H1 (cell line): Measurements from ENCODE around the gene CAPN11. TPM values are rescaled to one million over a fixed set of nuclear protein-coding genes. Genes with fewer than 3 reads are reported as not detected.

Source experiments
- CTCF ChIA-PET: fragments of 300-600 bp; sonication (Branson Sonifier 250); formaldehyde crosslinking; loops from one replicate; lab custom pipeline; 2021; ENCODE audit not compliant: partially characterized antibody; lab: Charles Lee
- POLR2A ChIA-PET: fragments of 300-600 bp; sonication (Branson Sonifier 250); formaldehyde crosslinking; loops from one replicate; lab custom pipeline; 2021; ENCODE audit warnings: inconsistent platforms; ENCODE audit not compliant: partially characterized antibody; lab: Charles Lee
- DNase-seq, 2 experiments: peaks; one replicate each; pipeline versions ENCODE4 v3.0.0 to v3.0.0-alpha.2; 2010 to 2022; ENCODE audit warnings: low spot score in 2 of 2, low read depth in 1 of 2, mixed read lengths in 1 of 2
- FAIRE-seq: peaks from 2 replicates; lab custom pipeline; 2011; peaks lifted over from hg19 to GRCh38; lab: Jason Lieb, UNC
- H2AFZ ChIP-seq: 2 replicates; pipeline ENCODE4 v1.8.1; 2012; ENCODE audit warnings: low read length, inconsistent platforms
- H2AK5ac ChIP-seq: 2 replicates; pipeline ENCODE4 v1.6.1; 2013; ENCODE audit warnings: low read depth, low read length
- H2BK120ac ChIP-seq: replicated peaks from 2 replicates; pipeline ENCODE3; 2013; ENCODE audit warnings: low read depth, low read length, inconsistent platforms
- H2BK12ac ChIP-seq: 2 replicates; pipeline ENCODE4 v1.6.1; 2013; ENCODE audit warnings: low read depth, low read length
- H2BK15ac ChIP-seq: 2 replicates; pipeline ENCODE4 v1.6.1; 2013; ENCODE audit warnings: low read length
- H2BK20ac ChIP-seq: 2 replicates; pipeline ENCODE4 v1.6.1; 2013; ENCODE audit warnings: low read length
- H2BK5ac ChIP-seq: 2 replicates; pipeline ENCODE4 v1.6.1; 2013; ENCODE audit warnings: low read depth, low read length
- H3K14ac ChIP-seq: 2 replicates; pipeline ENCODE4 v1.6.1; 2013; ENCODE audit warnings: inconsistent platforms; ENCODE audit not compliant: insufficient read length
- H3K18ac ChIP-seq: 2 replicates; pipeline ENCODE4 v1.6.1; 2013; ENCODE audit warnings: low read length; ENCODE audit errors: extremely low read depth
- H3K23ac ChIP-seq: 2 replicates; pipeline ENCODE4 v1.6.1; 2013; ENCODE audit warnings: inconsistent platforms; ENCODE audit not compliant: insufficient read length
- H3K23me2 ChIP-seq: 2 replicates; pipeline ENCODE4 v1.6.1; 2013; ENCODE audit warnings: low read depth, low read length
- H3K27ac ChIP-seq: 2 replicates; pipeline ENCODE4 v1.6.1; 2011; ENCODE audit warnings: low read depth, low read length, inconsistent platforms
- H3K27me3 ChIP-seq, 4 experiments: replicated peaks in 1 of 4; 1 replicate in 1 of 4; 2 replicates in 3 of 4; pipeline versions ENCODE4 v1.6.1 to v1.8.1; 2011 to 2013; ENCODE audit warnings: low read length in 3 of 4, mild to moderate bottlenecking in 3 of 4, inconsistent platforms in 2 of 4, mixed read lengths in 2 of 4, moderate library complexity in 1 of 4; ENCODE audit not compliant: control insufficient read depth in 3 of 4, insufficient read depth in 3 of 4; ENCODE audit errors: extremely low read depth in 1 of 4
- H3K36me3 ChIP-seq, 4 experiments: 2 replicates each; pipeline versions ENCODE4 v1.6.1 to v1.8.1; 2011 to 2013; ENCODE audit warnings: mild to moderate bottlenecking in 4 of 4, low read length in 3 of 4, moderate library complexity in 2 of 4, control low read depth in 1 of 4, inconsistent platforms in 1 of 4; ENCODE audit not compliant: insufficient read depth in 4 of 4, control insufficient read depth in 2 of 4
- H3K4ac ChIP-seq: replicated peaks from 2 replicates; pipeline ENCODE3; 2013; ENCODE audit warnings: low read length, low read depth, mixed read lengths, inconsistent platforms; ENCODE audit not compliant: insufficient read length
- H3K4me1 ChIP-seq, 4 experiments: replicated peaks in 1 of 4; 1 replicate in 1 of 4; 2 replicates in 3 of 4; pipeline versions ENCODE4 v1.6.1 to v1.8.1; 2011 to 2013; ENCODE audit warnings: low read length in 3 of 4, inconsistent platforms in 2 of 4, mixed read lengths in 1 of 4; ENCODE audit not compliant: insufficient read depth in 4 of 4, control insufficient read depth in 3 of 4
- H3K4me2 ChIP-seq, 2 experiments: 2 replicates each; pipeline versions ENCODE4 v1.6.1 to v1.8.1; 2011 to 2013; ENCODE audit warnings: low read depth in 2 of 2, low read length in 2 of 2, control low read depth in 1 of 2, inconsistent platforms in 1 of 2, mild to moderate bottlenecking in 1 of 2; ENCODE audit not compliant: insufficient read depth in 1 of 2
- H3K4me3 ChIP-seq, 4 experiments: fragments of 200-600, 300-600 bp in 1 of 4; sonication (generic), shearing (Covaris generic), sonication (Bioruptor Twin) in 1 of 4; 2 replicates each; pipeline versions ENCODE4 v1.5.1 to v1.8.1; 2011 to 2016; ENCODE audit warnings: low read length in 4 of 4, low read depth in 3 of 4, control low read depth in 2 of 4, inconsistent platforms in 2 of 4, mild to moderate bottlenecking in 2 of 4, mixed read lengths in 1 of 4, moderate library complexity in 1 of 4; ENCODE audit not compliant: insufficient read depth in 2 of 4; ENCODE audit errors: extremely low read depth in 1 of 4
- H3K56ac ChIP-seq: replicated peaks from 2 replicates; pipeline ENCODE3; 2013; ENCODE audit warnings: low read depth, mild to moderate bottlenecking, mixed read lengths, low read length, inconsistent platforms; ENCODE audit not compliant: insufficient read length
- H3K79me1 ChIP-seq: 2 replicates; pipeline ENCODE4 v1.6.1; 2013; ENCODE audit warnings: low read depth, low read length, control low read depth
- H3K79me2 ChIP-seq, 2 experiments: 2 replicates each; pipeline versions ENCODE4 v1.6.1 to v1.8.1; 2012 to 2013; ENCODE audit warnings: low read length in 2 of 2, mild to moderate bottlenecking in 2 of 2, inconsistent platforms in 1 of 2; ENCODE audit not compliant: insufficient read depth in 2 of 2, control insufficient read depth in 1 of 2
- H3K9ac ChIP-seq, 4 experiments: replicated peaks in 1 of 4; 1 replicate in 1 of 4; 2 replicates in 3 of 4; pipeline versions ENCODE4 v1.6.1 to v1.8.1; 2011 to 2013; ENCODE audit warnings: low read depth in 3 of 4, low read length in 3 of 4, control low read depth in 2 of 4, mild to moderate bottlenecking in 2 of 4, moderate library complexity in 2 of 4, inconsistent platforms in 1 of 4; ENCODE audit errors: extremely low read depth in 1 of 4
- H3K9me3 ChIP-seq, 2 experiments: 2 replicates each; pipeline versions ENCODE4 v1.6.1 to v1.8.1; 2012 to 2013; ENCODE audit warnings: mild to moderate bottlenecking in 2 of 2, moderate library complexity in 2 of 2, control low read depth in 1 of 2, inconsistent platforms in 1 of 2, low read depth in 1 of 2, low read length in 1 of 2, mixed read lengths in 1 of 2; ENCODE audit not compliant: insufficient read depth in 2 of 2
- H4K20me1 ChIP-seq, 2 experiments: replicated peaks in 1 of 2; 2 replicates each; pipeline versions ENCODE3 to v1.8.1; 2011 to 2013; ENCODE audit warnings: inconsistent platforms in 2 of 2, low read length in 2 of 2, mild to moderate bottlenecking in 1 of 2; ENCODE audit not compliant: insufficient read depth in 2 of 2, control insufficient read depth in 1 of 2
- H4K5ac ChIP-seq: 2 replicates; pipeline ENCODE4 v1.6.1; 2013; ENCODE audit warnings: low read length, low read depth, mixed read lengths, inconsistent platforms; ENCODE audit not compliant: insufficient read length
- H4K8ac ChIP-seq: 2 replicates; pipeline ENCODE4 v1.8.0; 2013; ENCODE audit warnings: mild to moderate bottlenecking, moderate library complexity, low read length, inconsistent platforms; ENCODE audit not compliant: insufficient read depth; ENCODE audit errors: extremely low read depth
- H4K91ac ChIP-seq: replicated peaks from 2 replicates; pipeline ENCODE3; 2013; ENCODE audit warnings: low read length, mixed read lengths, inconsistent platforms; ENCODE audit not compliant: insufficient read length
- ASH2L ChIP-seq: fragments of 200-600, 300-600 bp; sonication (generic); IDR thresholded peaks from one replicate; pipeline ENCODE4 v1.7.1; 2017; ENCODE audit warnings: low read length
- CHD1 ChIP-seq: IDR thresholded peaks from 2 replicates; pipeline ENCODE4 v1.6.1; 2012; ENCODE audit warnings: low read depth, low read length, improper control_type of control experiment
- CTBP2 ChIP-seq: IDR thresholded peaks from 2 replicates; pipeline ENCODE4 v1.7.0; 2011; ENCODE audit warnings: borderline replicate concordance, mild to moderate bottlenecking, moderate library complexity, mixed read lengths, low read length; ENCODE audit not compliant: insufficient read depth, insufficient read length
- E2F6 ChIP-seq: IDR thresholded peaks from 2 replicates; pipeline ENCODE4 v1.6.1; 2012; ENCODE audit warnings: inconsistent platforms
- EZH2 ChIP-seq: fragments of 200-600 bp; sonication (generic); IDR thresholded peaks from 2 replicates; pipeline ENCODE4 v1.7.1; 2012; ENCODE audit warnings: low read depth, mild to moderate bottlenecking, moderate library complexity, low read length, inconsistent platforms; ENCODE audit not compliant: severe bottlenecking
- GABPA ChIP-seq: IDR thresholded peaks from 2 replicates; pipeline ENCODE4 v1.6.1; 2011; ENCODE audit warnings: mild to moderate bottlenecking, low read length, moderate library complexity, borderline replicate concordance; ENCODE audit not compliant: insufficient read depth
- KDM5A ChIP-seq: fragments of 200-600 bp; IDR thresholded peaks from 2 replicates; pipeline ENCODE4 v1.7.1; 2012; ENCODE audit warnings: mild to moderate bottlenecking, low read length, inconsistent platforms, mixed read lengths
- POLR2AphosphoS5 ChIP-seq: IDR thresholded peaks from 2 replicates; pipeline ENCODE4 v1.6.1; 2011; ENCODE audit warnings: low read depth, low read length
- SP2 ChIP-seq: IDR thresholded peaks from 2 replicates; pipeline ENCODE4 v1.6.1; 2012; ENCODE audit warnings: mild to moderate bottlenecking, low read length, inconsistent platforms
- SP4 ChIP-seq: IDR thresholded peaks from 2 replicates; pipeline ENCODE4 v1.6.1; 2012; ENCODE audit warnings: low read length, inconsistent platforms
- TBP ChIP-seq: IDR thresholded peaks from 2 replicates; pipeline ENCODE4 v1.6.1; 2011; ENCODE audit warnings: low read depth, low read length, improper control_type of control experiment
- USF2 ChIP-seq: IDR thresholded peaks from 2 replicates; pipeline ENCODE4 v1.6.1; 2011; ENCODE audit warnings: low read length, improper control_type of control experiment
- YY1 ChIP-seq: IDR thresholded peaks from 2 replicates; pipeline ENCODE4 v1.6.1; 2011; ENCODE audit warnings: low read depth, mild to moderate bottlenecking, low read length
- WGBS, 2 experiments: shearing (Covaris generic) in 1 of 2; methylation state at CpG; one replicate each; pipeline versions ENCODE4 v1.1.6 to v1.1.7; 2013 to 2015; ENCODE audit warnings: low lambda C conversion rate in 2 of 2, mixed read lengths in 2 of 2, inconsistent platforms in 1 of 2, low coverage in 1 of 2, missing lambda C conversion rate in 1 of 2; ENCODE audit not compliant: insufficient replicate concordance in 2 of 2, insufficient coverage in 1 of 2, insufficient read length in 1 of 2; ENCODE audit errors: extremely low coverage in 1 of 2, missing lambda C conversion rate in 1 of 2; 5-methylcytosine and 5-hydroxymethylcytosine counted together
- polyA plus RNA-seq, 7 experiments: library from polyadenylated mRNA; depleted of rRNA in 3 of 7; stranded (reverse) in 5 of 7; unstranded in 2 of 7; fragments of >200 nt in 5 of 7; fragments of 200-250 nt in 2 of 7; gene quantifications; 1 replicate in 5 of 7; 2 replicates in 1 of 7; 4 replicates in 1 of 7; pipeline versions ENCODE4 v1.2.1 to v1.2.3, GENCODE V29; 2011 to 2013; ENCODE audit warnings: missing spikeins in 2 of 7, mixed read lengths in 2 of 7
- total RNA-seq: library from RNA; stranded (reverse); fragmentation: NEBNext Ultra II Directional; extraction: Animal tissue kit (Norgen Biotek cat#: 25700); gene quantifications from 2 replicates; pipeline ENCODE4 v1.2.1, GENCODE V29; 2021

CAPN11 gene
- total and polyA plus RNA-seq, 2 of the 8 experiments (the other 6 are each of a cell fraction or from before 2014, with no cell fraction given): 0.95 to 0.97 TPM

- H3K27ac ChIP-seq: no peak overlapping the region
- peaks cover 13 to 48% (median 28%) of the 10 kb centered on the region in 4 experiments for H3K36me3 ChIP-seq
- no peak overlapping the region for H3K18ac ChIP-seq
- no peaks in the 10 kb centered on the region for H3K79me2 ChIP-seq
- peaks cover under 1 to 2% of the 10 kb centered on the region in 2 experiments for H4K20me1 ChIP-seq
- no peak overlapping the region for H4K91ac ChIP-seq
- peaks cover 0 to 3% (median 1%) of the 10 kb centered on the region in 4 experiments; a peak in 5 of 7 replicates for H3K4me1 ChIP-seq
- no peak overlapping the region for H2BK12ac ChIP-seq
- no peak overlapping the region for H3K14ac ChIP-seq
- H3K4me3 ChIP-seq: no peak overlapping the region
- no peak overlapping the region for H2AFZ ChIP-seq
- no peaks in the 10 kb centered on the region for H3K9me3 ChIP-seq
- ChIA-PET CTCF (interaction anchor here (0.8 to 1.5 kb wide), 4 partner anchors 10 to 91 kb away, joined by 3 to 6 read pairs (median 4); no protein-coding TSS in a partner anchor), POLR2A (interaction anchor here (0.6 to 1.3 kb wide), 2 partner anchors 65 to 103 kb away, joined by 3 to 5 read pairs; partner anchors contain the start of gene HSP90AB1)
- H3K56ac ChIP-seq: no peak overlapping the region
- no peaks in the 10 kb centered on the region; a peak in 1 of 7 replicates for H3K27me3 ChIP-seq
- no peak overlapping the region for H2AK5ac ChIP-seq
- H4K8ac ChIP-seq: no peak overlapping the region; the same call in 1 of the 2 replicates
- H3K23me2 ChIP-seq: no peaks in the 10 kb centered on the region; the same call in 1 of the 2 replicates
- no peak overlapping the region for H2BK15ac ChIP-seq
- no peak overlapping the region for H3K23ac ChIP-seq
- DNase-seq (no peak), FAIRE-seq (no peak)
- no peak overlapping the region for H3K4ac ChIP-seq
- 94% methylated on average over 1 of the region's 1 CpG; no CpG with 5 or more reads in 1 of the 2 experiments for WGBS, 2 experiments
- no peak overlapping the region for H4K5ac ChIP-seq
- H3K79me1 ChIP-seq: no peaks in the 10 kb centered on the region; the same call in 1 of the 2 replicates
- H2BK5ac ChIP-seq: no peak overlapping the region
- no peak overlapping the region for H3K4me2 ChIP-seq
- no peak overlapping the region for H2BK120ac ChIP-seq
- no peak overlapping the region for H2BK20ac ChIP-seq
- H3K9ac ChIP-seq: no peak overlapping the region
- TF ChIP-seq CHD1: no peak
- TF ChIP-seq SP4: no peak
- no peak for TF ChIP-seq EZH2
- TF ChIP-seq SP2: no peak
- TF ChIP-seq ASH2L: no peak
- TF ChIP-seq YY1: no peak
- TF ChIP-seq GABPA: no peak
- TF ChIP-seq CTBP2: no peak
- no peak for TF ChIP-seq E2F6
- TF ChIP-seq POLR2AphosphoS5: no peak
- no peak for TF ChIP-seq TBP
- TF ChIP-seq USF2: no peak
- TF ChIP-seq KDM5A: no peak
Observed at GRCh38 chr6:44143731-44144130, 14.9 kb upstream of the CAPN11 start.
